ENCODE data around the gene ANKHD1. TPM values are rescaled to one million over a fixed set of nuclear protein-coding genes. Genes with fewer than 3 reads are reported as not detected.

Gene ANKHD1
- total RNA-seq, 3 donors from 2014 or later: 133 to 196 (median 158) TPM

DNA sequence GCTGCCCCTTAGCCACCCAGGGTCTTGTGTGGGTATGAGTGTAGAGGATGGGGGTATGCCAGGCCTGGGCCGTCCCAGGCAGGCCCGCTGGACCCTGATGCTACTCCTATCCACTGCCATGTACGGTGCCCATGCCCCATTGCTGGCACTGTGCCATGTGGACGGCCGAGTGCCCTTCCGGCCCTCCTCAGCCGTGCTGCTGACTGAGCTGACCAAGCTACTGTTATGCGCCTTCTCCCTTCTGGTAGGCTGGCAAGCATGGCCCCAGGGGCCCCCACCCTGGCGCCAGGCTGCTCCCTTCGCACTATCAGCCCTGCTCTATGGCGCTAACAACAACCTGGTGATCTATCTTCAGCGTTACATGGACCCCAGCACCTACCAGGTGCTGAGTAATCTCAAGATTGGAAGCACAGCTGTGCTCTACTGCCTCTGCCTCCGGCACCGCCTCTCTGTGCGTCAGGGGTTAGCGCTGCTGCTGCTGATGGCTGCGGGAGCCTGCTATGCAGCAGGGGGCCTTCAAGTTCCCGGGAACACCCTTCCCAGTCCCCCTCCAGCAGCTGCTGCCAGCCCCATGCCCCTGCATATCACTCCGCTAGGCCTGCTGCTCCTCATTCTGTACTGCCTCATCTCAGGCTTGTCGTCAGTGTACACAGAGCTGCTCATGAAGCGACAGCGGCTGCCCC is 165.6 kb downstream of the ANKHD1 start:
- no peak for DNase-seq (ENCODE audit: low spot score in 2 of 2)
- Histone ChIP-seq H3K9me3 (no peaks in the 10 kb centered on the region), H3K4me1 (peaks cover 13 to 22% of the 10 kb centered on the region in 2 donors), H3K4me3 (no peak overlapping the region), H3K36me3 (no peaks in the 10 kb centered on the region), H3K27ac (peak overlapping the region in 1 of 2 donors; percentile 8), H3K27me3 (no peaks in the 10 kb centered on the region)
- intact Hi-C loops (cut with DNase I; ENCODE audit: low total_unique reads): no loop called here
- TF ChIP-seq POLR2AphosphoS5 (IDR thresholded peaks at IDR 0.05) (no peak), POLR2A (IDR thresholded peaks at IDR 0.05) (no peak)
- TF ChIP-seq, protein P1, sequence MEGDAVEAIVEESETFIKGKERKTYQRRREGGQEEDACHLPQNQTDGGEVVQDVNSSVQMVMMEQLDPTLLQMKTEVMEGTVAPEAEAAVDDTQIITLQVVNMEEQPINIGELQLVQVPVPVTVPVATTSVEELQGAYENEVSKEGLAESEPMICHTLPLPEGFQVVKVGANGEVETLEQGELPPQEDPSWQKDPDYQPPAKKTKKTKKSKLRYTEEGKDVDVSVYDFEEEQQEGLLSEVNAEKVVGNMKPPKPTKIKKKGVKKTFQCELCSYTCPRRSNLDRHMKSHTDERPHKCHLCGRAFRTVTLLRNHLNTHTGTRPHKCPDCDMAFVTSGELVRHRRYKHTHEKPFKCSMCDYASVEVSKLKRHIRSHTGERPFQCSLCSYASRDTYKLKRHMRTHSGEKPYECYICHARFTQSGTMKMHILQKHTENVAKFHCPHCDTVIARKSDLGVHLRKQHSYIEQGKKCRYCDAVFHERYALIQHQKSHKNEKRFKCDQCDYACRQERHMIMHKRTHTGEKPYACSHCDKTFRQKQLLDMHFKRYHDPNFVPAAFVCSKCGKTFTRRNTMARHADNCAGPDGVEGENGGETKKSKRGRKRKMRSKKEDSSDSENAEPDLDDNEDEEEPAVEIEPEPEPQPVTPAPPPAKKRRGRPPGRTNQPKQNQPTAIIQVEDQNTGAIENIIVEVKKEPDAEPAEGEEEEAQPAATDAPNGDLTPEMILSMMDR (IDR thresholded peaks at IDR 0.05): no peak

DNA sequence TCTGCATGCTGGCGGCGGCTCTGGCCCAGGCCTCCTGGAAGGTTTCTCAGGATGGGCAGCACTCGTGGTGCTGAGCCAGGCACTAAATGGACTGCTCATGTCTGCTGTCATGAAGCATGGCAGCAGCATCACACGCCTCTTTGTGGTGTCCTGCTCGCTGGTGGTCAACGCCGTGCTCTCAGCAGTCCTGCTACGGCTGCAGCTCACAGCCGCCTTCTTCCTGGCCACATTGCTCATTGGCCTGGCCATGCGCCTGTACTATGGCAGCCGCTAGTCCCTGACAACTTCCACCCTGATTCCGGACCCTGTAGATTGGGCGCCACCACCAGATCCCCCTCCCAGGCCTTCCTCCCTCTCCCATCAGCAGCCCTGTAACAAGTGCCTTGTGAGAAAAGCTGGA is 166.2 kb downstream of the ANKHD1 start:
- H3K4me3 ChIP-seq: no peak overlapping the region
- no peaks in the 10 kb centered on the region for H3K36me3 ChIP-seq
- intact Hi-C loops (cut with DNase I; ENCODE audit: low total_unique reads): no loop called here
- H3K4me1 ChIP-seq: peaks cover 13 to 18% of the 10 kb centered on the region in 2 donors
- H3K9me3 ChIP-seq: no peaks in the 10 kb centered on the region
- no peak for DNase-seq (ENCODE audit: low spot score in 2 of 2)
- H3K27ac ChIP-seq: peak overlapping the region; percentile 78 to 85
- no peaks in the 10 kb centered on the region for H3K27me3 ChIP-seq
- TF ChIP-seq, protein P1 (IDR thresholded peaks at IDR 0.05): no peak
- TF ChIP-seq POLR2A (IDR thresholded peaks at IDR 0.05) (no peak), POLR2AphosphoS5 (IDR thresholded peaks at IDR 0.05) (no peak)

DNA sequence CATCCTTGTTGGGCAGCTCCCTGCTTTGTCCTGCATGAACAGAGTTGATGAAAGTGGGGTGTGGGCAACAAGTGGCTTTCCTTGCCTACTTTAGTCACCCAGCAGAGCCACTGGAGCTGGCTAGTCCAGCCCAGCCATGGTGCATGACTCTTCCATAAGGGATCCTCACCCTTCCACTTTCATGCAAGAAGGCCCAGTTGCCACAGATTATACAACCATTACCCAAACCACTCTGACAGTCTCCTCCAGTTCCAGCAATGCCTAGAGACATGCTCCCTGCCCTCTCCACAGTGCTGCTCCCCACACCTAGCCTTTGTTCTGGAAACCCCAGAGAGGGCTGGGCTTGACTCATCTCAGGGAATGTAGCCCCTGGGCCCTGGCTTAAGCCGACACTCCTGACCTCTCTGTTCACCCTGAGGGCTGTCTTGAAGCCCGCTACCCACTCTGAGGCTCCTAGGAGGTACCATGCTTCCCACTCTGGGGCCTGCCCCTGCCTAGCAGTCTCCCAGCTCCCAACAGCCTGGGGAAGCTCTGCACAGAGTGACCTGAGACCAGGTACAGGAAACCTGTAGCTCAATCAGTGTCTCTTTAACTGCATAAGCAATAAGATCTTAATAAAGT is 166.9 kb downstream of the ANKHD1 start:
- Histone ChIP-seq H3K36me3 (no peaks in the 10 kb centered on the region), H3K27ac (peak overlapping the region; percentile 78 to 85), H3K4me3 (no peak overlapping the region), H3K27me3 (no peaks in the 10 kb centered on the region), H3K4me1 (peaks cover 12 to 13% of the 10 kb centered on the region in 2 donors), H3K9me3 (no peaks in the 10 kb centered on the region)
- no peak for DNase-seq (ENCODE audit: low spot score in 2 of 2)
- TF ChIP-seq, protein P1 (IDR thresholded peaks at IDR 0.05): no peak
- no peak for TF ChIP-seq POLR2A (IDR thresholded peaks at IDR 0.05)
- TF ChIP-seq POLR2AphosphoS5 (IDR thresholded peaks at IDR 0.05): no peak
- intact Hi-C loops (cut with DNase I; ENCODE audit: low total_unique reads): no loop called here

DNA sequence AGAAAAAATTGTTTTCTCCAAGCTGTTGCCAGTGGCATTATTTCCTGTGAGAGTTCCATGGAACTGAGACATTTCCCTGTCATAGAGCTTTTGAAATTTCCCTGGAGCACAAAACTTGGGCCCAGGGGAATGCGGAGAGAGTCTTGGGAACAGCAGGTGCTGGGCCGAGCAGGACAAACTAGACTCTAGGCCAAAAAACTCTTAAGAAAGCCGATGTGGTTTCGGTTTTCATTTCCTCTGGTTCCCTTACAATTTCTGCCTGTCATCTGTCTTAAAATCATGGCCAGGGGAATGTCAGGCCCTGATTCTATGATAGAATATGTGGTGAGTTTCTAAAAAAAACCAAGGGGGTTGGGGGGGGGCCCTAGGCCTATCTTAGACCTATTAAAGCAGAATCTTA is 167.6 kb downstream of the ANKHD1 start:
- TF ChIP-seq, protein P1 (IDR thresholded peaks at IDR 0.05): no peak
- no peak for TF ChIP-seq POLR2A (IDR thresholded peaks at IDR 0.05)
- TF ChIP-seq POLR2AphosphoS5 (IDR thresholded peaks at IDR 0.05): no peak
- H3K4me1 ChIP-seq: peaks cover 12 to 13% of the 10 kb centered on the region in 2 donors
- intact Hi-C loops (cut with DNase I; ENCODE audit: low total_unique reads): no loop called here

DNA sequence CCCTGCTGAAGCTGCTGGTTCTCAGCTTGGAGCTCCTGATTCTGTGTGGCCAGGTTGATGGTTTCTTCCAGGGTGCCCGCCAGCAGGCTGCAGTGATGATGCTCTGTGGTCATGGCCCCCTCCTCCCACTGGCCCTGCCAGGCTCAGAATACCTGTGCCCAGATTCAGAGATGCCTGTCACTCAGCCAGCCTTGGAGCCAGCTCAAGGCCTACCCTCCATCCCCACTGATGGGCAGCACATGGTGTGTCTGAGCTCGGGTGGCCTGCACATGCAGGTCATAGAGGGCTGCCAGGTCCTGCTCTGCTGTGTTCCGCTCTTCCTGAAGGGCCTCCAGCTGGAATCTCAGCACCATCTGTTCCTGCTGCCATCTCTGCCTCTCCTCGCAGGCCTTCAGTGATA is 168.4 kb downstream of the ANKHD1 start:
- no peak for DNase-seq (ENCODE audit: low spot score in 2 of 2)
- TF ChIP-seq, protein P1 (IDR thresholded peaks at IDR 0.05): no peak
- no peak for TF ChIP-seq POLR2A (IDR thresholded peaks at IDR 0.05)
- no peak for TF ChIP-seq POLR2AphosphoS5 (IDR thresholded peaks at IDR 0.05)
- Histone ChIP-seq H3K9me3 (no peaks in the 10 kb centered on the region), H3K27ac (peak overlapping the region; percentile 78 to 80), H3K36me3 (no peaks in the 10 kb centered on the region), H3K4me1 (peaks cover 12 to 13% of the 10 kb centered on the region in 2 donors), H3K27me3 (no peaks in the 10 kb centered on the region), H3K4me3 (no peak overlapping the region)
- intact Hi-C loops (cut with DNase I; ENCODE audit: low total_unique reads): no loop called here

More for the DNA sequence above, 167.6 kb downstream of the ANKHD1 start:
- peak overlapping the region; percentile 78 to 85 for H3K27ac ChIP-seq
- no peak for DNase-seq (ENCODE audit: low spot score in 2 of 2)
- no peaks in the 10 kb centered on the region for H3K9me3 ChIP-seq
- H3K4me3 ChIP-seq: no peak overlapping the region
- no peaks in the 10 kb centered on the region for H3K36me3 ChIP-seq
- H3K27me3 ChIP-seq: no peaks in the 10 kb centered on the region

All from breast epithelium (tissue), 4 donors.